Measurements from ENCODE around the gene MYL7. TPM values are rescaled to one million over a fixed set of nuclear protein-coding genes. Genes with fewer than 3 reads are reported as not detected.
A peak's percentile ranks its signal among the peaks of the same experiment; 100 is the strongest.

Gene MYL7
- total and polyA plus RNA-seq, 2 of the 13 experiments (the other 11 are each of a cell fraction or from before 2014, with no cell fraction given), result 1.8 TPM; not detected in 1

DNA sequence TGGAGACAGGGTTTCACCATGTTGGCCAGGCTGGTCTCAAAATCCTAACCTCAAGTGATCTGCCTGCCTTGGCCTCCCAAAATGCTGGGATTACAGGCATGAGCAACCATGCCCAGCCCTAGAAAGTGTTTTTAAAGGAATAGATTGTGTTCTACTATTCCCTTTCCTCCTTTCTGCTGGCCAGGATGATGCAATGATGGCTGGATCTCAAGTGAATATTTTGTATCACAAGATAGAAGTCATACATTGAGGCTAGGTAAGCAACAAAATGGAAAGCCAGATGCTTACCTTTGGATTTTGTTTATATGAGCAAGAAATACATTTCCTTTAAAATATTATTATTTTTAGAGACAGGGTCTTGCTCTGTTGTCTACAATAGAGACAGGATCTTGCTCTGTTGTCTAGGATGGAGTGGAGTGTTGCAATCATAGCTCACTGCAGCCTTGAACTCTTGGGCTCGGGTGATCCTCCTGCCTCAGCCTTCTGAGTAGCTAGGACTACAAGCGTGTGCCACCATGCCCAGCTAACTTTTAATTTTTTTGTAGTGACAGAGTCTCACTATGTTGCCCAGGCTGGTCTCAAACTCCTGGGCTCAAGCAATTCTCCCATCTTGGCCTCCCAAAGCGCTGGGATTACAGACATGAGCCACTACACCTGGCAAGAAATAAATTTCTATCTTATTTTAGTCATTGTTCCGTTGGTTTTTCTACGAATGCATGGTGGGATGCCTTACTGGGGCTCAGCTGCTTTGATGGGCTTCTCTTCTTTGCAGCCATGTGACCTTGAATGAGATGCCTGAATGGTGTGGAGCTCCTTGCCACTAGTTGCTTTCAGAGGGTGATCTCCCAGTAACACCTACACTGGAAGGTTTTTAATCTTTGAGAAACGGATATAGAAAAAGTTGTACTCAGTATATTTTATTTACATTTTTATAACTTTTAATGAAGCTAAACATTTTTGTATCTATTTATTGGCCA, 42.8 kb downstream of the MYL7 start (continued):
- TF ChIP-seq ZNF160 (CRISPR knock-in tag; IDR thresholded peaks at IDR 0.05) (no peak), SP2 (CRISPR knock-in tag; IDR thresholded peaks at IDR 0.05) (no peak), ZNF577 (CRISPR knock-in tag; IDR thresholded peaks at IDR 0.05; ENCODE audit: borderline replicate concordance, low read depth) (no peak), ZNF317 (CRISPR knock-in tag; IDR thresholded peaks at IDR 0.05) (no peak), ZNF772 (CRISPR knock-in tag; IDR thresholded peaks at IDR 0.05) (no peak), SOX13 (IDR thresholded peaks at IDR 0.05) (no peak), SOX13 (CRISPR knock-in tag; conservative IDR thresholded peaks at IDR 0.05 in 1 of 2, IDR thresholded peaks at IDR 0.05 in 1 of 2) (no peak), ZNF34 (CRISPR knock-in tag; IDR thresholded peaks at IDR 0.05; ENCODE audit: borderline replicate concordance) (no peak), GATAD2A (CRISPR knock-in tag; IDR thresholded peaks at IDR 0.05) (no peak), FOXM1 (CRISPR knock-in tag; IDR thresholded peaks at IDR 0.05) (no peak), ZSCAN29 (CRISPR knock-in tag; conservative IDR thresholded peaks at IDR 0.05) (no peak), PRMT3 (CRISPR knock-in tag; IDR thresholded peaks at IDR 0.05; ENCODE audit: borderline replicate concordance, low read depth) (no peak), ZBTB7B (CRISPR knock-in tag; IDR thresholded peaks at IDR 0.05) (no peak), ZMYM3 (CRISPR knock-in tag; IDR thresholded peaks at IDR 0.05) (0 out of 2 replicates have a peak, but pooled peaks have one; percentile 36)
- TF ChIP-seq, protein P1, sequence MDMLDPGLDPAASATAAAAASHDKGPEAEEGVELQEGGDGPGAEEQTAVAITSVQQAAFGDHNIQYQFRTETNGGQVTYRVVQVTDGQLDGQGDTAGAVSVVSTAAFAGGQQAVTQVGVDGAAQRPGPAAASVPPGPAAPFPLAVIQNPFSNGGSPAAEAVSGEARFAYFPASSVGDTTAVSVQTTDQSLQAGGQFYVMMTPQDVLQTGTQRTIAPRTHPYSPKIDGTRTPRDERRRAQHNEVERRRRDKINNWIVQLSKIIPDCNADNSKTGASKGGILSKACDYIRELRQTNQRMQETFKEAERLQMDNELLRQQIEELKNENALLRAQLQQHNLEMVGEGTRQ (IDR thresholded peaks at IDR 0.05; ENCODE audit: low read depth, low read length), result no peak
- TF ChIP-seq, protein P1 (CRISPR knock-in tag; IDR thresholded peaks at IDR 0.05; ENCODE audit: borderline replicate concordance), result no peak
- TF ChIP-seq, protein P2, sequence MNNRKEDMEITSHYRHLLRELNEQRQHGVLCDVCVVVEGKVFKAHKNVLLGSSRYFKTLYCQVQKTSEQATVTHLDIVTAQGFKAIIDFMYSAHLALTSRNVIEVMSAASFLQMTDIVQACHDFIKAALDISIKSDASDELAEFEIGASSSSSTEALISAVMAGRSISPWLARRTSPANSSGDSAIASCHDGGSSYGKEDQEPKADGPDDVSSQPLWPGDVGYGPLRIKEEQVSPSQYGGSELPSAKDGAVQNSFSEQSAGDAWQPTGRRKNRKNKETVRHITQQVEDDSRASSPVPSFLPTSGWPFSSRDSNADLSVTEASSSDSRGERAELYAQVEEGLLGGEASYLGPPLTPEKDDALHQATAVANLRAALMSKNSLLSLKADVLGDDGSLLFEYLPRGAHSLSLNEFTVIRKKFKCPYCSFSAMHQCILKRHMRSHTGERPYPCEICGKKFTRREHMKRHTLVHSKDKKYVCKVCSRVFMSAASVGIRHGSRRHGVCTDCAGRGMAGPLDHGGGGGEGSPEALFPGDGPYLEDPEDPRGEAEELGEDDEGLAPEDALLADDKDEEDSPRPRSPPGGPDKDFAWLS (CRISPR knock-in tag; IDR thresholded peaks at IDR 0.05; ENCODE audit: borderline replicate concordance), result no peak
- TF ChIP-seq, protein P3, sequence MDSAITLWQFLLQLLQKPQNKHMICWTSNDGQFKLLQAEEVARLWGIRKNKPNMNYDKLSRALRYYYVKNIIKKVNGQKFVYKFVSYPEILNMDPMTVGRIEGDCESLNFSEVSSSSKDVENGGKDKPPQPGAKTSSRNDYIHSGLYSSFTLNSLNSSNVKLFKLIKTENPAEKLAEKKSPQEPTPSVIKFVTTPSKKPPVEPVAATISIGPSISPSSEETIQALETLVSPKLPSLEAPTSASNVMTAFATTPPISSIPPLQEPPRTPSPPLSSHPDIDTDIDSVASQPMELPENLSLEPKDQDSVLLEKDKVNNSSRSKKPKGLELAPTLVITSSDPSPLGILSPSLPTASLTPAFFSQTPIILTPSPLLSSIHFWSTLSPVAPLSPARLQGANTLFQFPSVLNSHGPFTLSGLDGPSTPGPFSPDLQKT (CRISPR knock-in tag; IDR thresholded peaks at IDR 0.05; ENCODE audit: borderline replicate concordance), result no peak
- TF ChIP-seq, protein P4, sequence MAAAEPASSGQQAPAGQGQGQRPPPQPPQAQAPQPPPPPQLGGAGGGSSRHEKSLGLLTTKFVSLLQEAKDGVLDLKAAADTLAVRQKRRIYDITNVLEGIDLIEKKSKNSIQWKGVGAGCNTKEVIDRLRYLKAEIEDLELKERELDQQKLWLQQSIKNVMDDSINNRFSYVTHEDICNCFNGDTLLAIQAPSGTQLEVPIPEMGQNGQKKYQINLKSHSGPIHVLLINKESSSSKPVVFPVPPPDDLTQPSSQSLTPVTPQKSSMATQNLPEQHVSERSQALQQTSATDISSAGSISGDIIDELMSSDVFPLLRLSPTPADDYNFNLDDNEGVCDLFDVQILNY (CRISPR knock-in tag; conservative IDR thresholded peaks at IDR 0.05), result no peak
